Endothelial cell of umbilical vein (primary cell): ENCODE measurements around the gene TLE1. TPM values are rescaled to one million over a fixed set of nuclear protein-coding genes. Genes with fewer than 3 reads are reported as not detected.

Experiments
- BruUV-seq: library from RNA; stranded (reverse); fragments of 400-500 nt; replicated peaks from 2 replicates; lab custom pipeline; 2021; lab: Mats Ljungman, UMichigan
- CTCF ChIA-PET: fragments of 300-600, 350-600 bp; sonication (Branson Sonifier 250); formaldehyde crosslinking; loops from one replicate; lab custom pipeline; 2021; ENCODE audit warnings: antibody characterized with exemption, inconsistent platforms; lab: Charles Lee
- POLR2A ChIA-PET: fragments of 300-600, 350-600 bp; sonication (Branson Sonifier 250); formaldehyde crosslinking; loops from one replicate; lab custom pipeline; 2021; ENCODE audit warnings: antibody characterized with exemption, inconsistent platforms; lab: Charles Lee
- DNase-seq: peaks from one replicate; pipeline ENCODE4 v3.0.0-alpha.2; 2011; ENCODE audit warnings: low read depth, low spot score
- FAIRE-seq: peaks from 2 replicates; lab custom pipeline; 2011; peaks lifted over from hg19 to GRCh38; lab: Jason Lieb, UNC
- H2AFZ ChIP-seq: 2 replicates; pipeline ENCODE4 v1.6.0; 2012; ENCODE audit warnings: low read depth, low read length, control low read depth, inconsistent platforms
- H3K27ac ChIP-seq: 2 replicates; pipeline ENCODE4 v1.5.1; 2011; ENCODE audit warnings: low read depth, mild to moderate bottlenecking, control low read depth, low read length, moderate library complexity; ENCODE audit not compliant: insufficient read depth
- H3K27me3 ChIP-seq, 2 experiments: 2 replicates each; pipeline versions ENCODE4 v1.6.0 to v1.6.1; 2011; ENCODE audit warnings: low read length in 2 of 2, mixed read lengths in 1 of 2; ENCODE audit not compliant: control insufficient read depth in 2 of 2, insufficient read depth in 2 of 2
- H3K36me3 ChIP-seq, 2 experiments: 2 replicates in 1 of 2; 3 replicates in 1 of 2; pipeline ENCODE4 v1.5.1; 2011; ENCODE audit warnings: low read length in 2 of 2, mild to moderate bottlenecking in 1 of 2, moderate library complexity in 1 of 2; ENCODE audit not compliant: control insufficient read depth in 2 of 2, insufficient read depth in 2 of 2; ENCODE audit errors: extremely low read depth in 1 of 2
- H3K4me1 ChIP-seq: 3 replicates; pipeline ENCODE4 v1.5.1; 2011; ENCODE audit warnings: mild to moderate bottlenecking, low read length; ENCODE audit not compliant: control insufficient read depth, insufficient read depth; ENCODE audit errors: extremely low read depth
- H3K4me2 ChIP-seq: 2 replicates; pipeline ENCODE4 v1.6.1; 2011; ENCODE audit warnings: low read length, control low read depth, mixed read lengths; ENCODE audit not compliant: insufficient read depth
- H3K4me3 ChIP-seq, 3 experiments: fragments of 200-600 bp in 1 of 3; sonication (generic), shearing (Covaris generic) in 1 of 3; replicated peaks in 1 of 3; 2 replicates each; pipeline ENCODE4 v1.5.1; 2011 to 2016; ENCODE audit warnings: control low read depth in 3 of 3, low read length in 3 of 3, mild to moderate bottlenecking in 2 of 3, inconsistent platforms in 1 of 3, low read depth in 1 of 3, moderate library complexity in 1 of 3; ENCODE audit not compliant: insufficient read depth in 1 of 3
- H3K79me2 ChIP-seq: 2 replicates; pipeline ENCODE4 v1.6.0; 2012; ENCODE audit warnings: low read length, inconsistent platforms; ENCODE audit not compliant: control insufficient read depth, insufficient read depth
- H3K9ac ChIP-seq: replicated peaks from 2 replicates; pipeline ENCODE3; 2011; ENCODE audit warnings: low read length, control low read depth; ENCODE audit not compliant: insufficient read depth; ENCODE audit errors: extremely low read depth
- H3K9me1 ChIP-seq: replicated peaks from 3 replicates; pipeline ENCODE4 v1.6.0; 2011; ENCODE audit warnings: mild to moderate bottlenecking, low read length; ENCODE audit not compliant: control insufficient read depth, insufficient read depth; ENCODE audit errors: extremely low read depth
- H3K9me3 ChIP-seq: replicated peaks from 2 replicates; pipeline ENCODE4 v1.5.1; 2012; ENCODE audit warnings: low read length, inconsistent platforms; ENCODE audit not compliant: control insufficient read depth, insufficient read depth
- H4K20me1 ChIP-seq: replicated peaks from 2 replicates; pipeline ENCODE3; 2011; ENCODE audit warnings: mild to moderate bottlenecking, low read length; ENCODE audit not compliant: control insufficient read depth, insufficient read depth; ENCODE audit errors: extremely low read depth
- CTCF ChIP-seq, 2 donors: IDR thresholded peaks; 1 replicate in 1 of 2; 2 replicates in 1 of 2; pipeline ENCODE4 v1.5.1; 2011; ENCODE audit warnings: low read length in 2 of 2, mild to moderate bottlenecking in 2 of 2, moderate library complexity in 2 of 2, control low read depth in 1 of 2, inconsistent platforms in 1 of 2, low read depth in 1 of 2; ENCODE audit not compliant: insufficient read depth in 1 of 2; ENCODE audit errors: extremely low read depth in 1 of 2
- EZH2 ChIP-seq: IDR thresholded peaks from 2 replicates; pipeline ENCODE4 v1.6.1; 2012; ENCODE audit warnings: borderline replicate concordance, low read depth, mild to moderate bottlenecking, moderate library complexity, low read length, inconsistent platforms; ENCODE audit not compliant: severe bottlenecking
- FOS ChIP-seq: IDR thresholded peaks from 2 replicates; pipeline ENCODE4 v1.6.1; 2011; ENCODE audit warnings: mild to moderate bottlenecking, low read length, moderate library complexity, borderline replicate concordance; ENCODE audit not compliant: insufficient read depth
- GATA2 ChIP-seq: IDR thresholded peaks from 2 replicates; pipeline ENCODE4 v1.7.0; 2011; ENCODE audit warnings: low read depth, mild to moderate bottlenecking, moderate library complexity, mixed read lengths, low read length; ENCODE audit not compliant: insufficient read length, insufficient read depth
- JUN ChIP-seq: IDR thresholded peaks from 2 replicates; pipeline ENCODE4 v1.6.1; 2011; ENCODE audit warnings: borderline replicate concordance, low read depth; ENCODE audit not compliant: insufficient read length, insufficient read depth
- MYC ChIP-seq: IDR thresholded peaks from one replicate; pipeline ENCODE4 v1.6.1; 2011; ENCODE audit warnings: mild to moderate bottlenecking, low read depth, low read length
- POLR2A ChIP-seq: IDR thresholded peaks from 2 replicates; pipeline ENCODE4 v1.6.1; 2012; ENCODE audit warnings: low read depth, mild to moderate bottlenecking, control low read depth, low read length
- POLR2AphosphoS5 ChIP-seq: IDR thresholded peaks from 2 replicates; pipeline ENCODE4 v1.6.1; 2012; ENCODE audit warnings: low read depth, mild to moderate bottlenecking, control low read depth, low read length, moderate library complexity; ENCODE audit not compliant: insufficient read depth
- dilution Hi-C: fragments of 300-500 bp; cut with MboI; formaldehyde crosslinking; loops from one replicate; pipeline ENCODE4 v1.15.0; 2019; ENCODE audit warnings: low sequenced_read_pairs; ENCODE audit not compliant: extremely low pct_ligation_motif_present
- intact Hi-C: fragments of 100-400 bp; cut with micrococcal nuclease; formaldehyde crosslinking; loops from one replicate; pipeline ENCODE4 v1.10.0; 2022
- polyA plus RNA-seq, 4 experiments: library from polyadenylated mRNA; depleted of rRNA in 3 of 4; stranded (reverse) in 3 of 4; unstranded in 1 of 4; fragments of >200 nt; gene quantifications; 2 replicates each; pipeline versions ENCODE4 v1.2.1 to v1.2.3, GENCODE V29; 2011 to 2012; ENCODE audit warnings: missing spikeins in 1 of 4
- total RNA-seq: library from RNA; stranded (reverse); gene quantifications from 2 replicates; pipeline ENCODE4 v1.2.3, GENCODE V29; 2021
- TF ChIP-seq, protein P1 (sequence below): IDR thresholded peaks from 2 replicates; pipeline ENCODE4 v1.6.1; 2011; ENCODE audit not compliant: insufficient read depth, insufficient read length

Gene TLE1
- total and polyA plus RNA-seq, 2 donors (not counting 3 experiments of a cell fraction or from before 2014, with no cell fraction given) = 55.0 to 58.2 TPM

GRCh38 chr9:81562231-81563019 is 126.9 kb downstream of the TLE1 start:
- BruUV-seq = no TSS peak
- ChIA-PET POLR2A (no interaction called here), CTCF (interaction anchor here (1.2 kb wide), 1 partner anchor 40 kb away, joined by 3 read pairs; no protein-coding TSS in a partner anchor)
- peak overlapping the region; percentile 66 for H3K27ac ChIP-seq
- dilution Hi-C loops (no loop called here), intact Hi-C loops (loop anchor here (1.0 to 2.0 kb wide), 3 partner anchors 25 to 40 kb away; no protein-coding TSS in a partner anchor)
- H3K9ac ChIP-seq = no peak overlapping the region
- H3K9me1 ChIP-seq = no peaks in the 10 kb centered on the region
- H3K4me1 ChIP-seq = peaks cover 28% of the 10 kb centered on the region
- no peak overlapping the region for H3K4me3 ChIP-seq
- no peaks in the 10 kb centered on the region for H3K9me3 ChIP-seq
- H3K79me2 ChIP-seq = no peaks in the 10 kb centered on the region
- FAIRE-seq (peak; percentile 97), DNase-seq (peak; percentile 91)
- no peaks in the 10 kb centered on the region for H3K36me3 ChIP-seq
- no peaks in the 10 kb centered on the region for H4K20me1 ChIP-seq
- no peaks in the 10 kb centered on the region for H3K27me3 ChIP-seq
- H3K4me2 ChIP-seq = no peak overlapping the region
- H2AFZ ChIP-seq = peak overlapping the region; percentile 2
- TF ChIP-seq EZH2 (no peak), MYC (peak; percentile 25), GATA2 (peak; percentile 52), CTCF (IDR thresholded peaks at IDR 0.05; ENCODE audit: extremely low read depth in 1 of 2, insufficient read depth in 1 of 2, low read depth in 1 of 2, low read length in 2 of 2) (no peak), FOS (peak; percentile 91), JUN (peak; percentile 77), POLR2A (no peak), POLR2AphosphoS5 (peak; percentile 82)
- TF ChIP-seq, protein P1, sequence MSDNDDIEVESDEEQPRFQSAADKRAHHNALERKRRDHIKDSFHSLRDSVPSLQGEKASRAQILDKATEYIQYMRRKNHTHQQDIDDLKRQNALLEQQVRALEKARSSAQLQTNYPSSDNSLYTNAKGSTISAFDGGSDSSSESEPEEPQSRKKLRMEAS = no peak
